Neutrophil (primary cell): ENCODE measurements around the gene HCFC1R1.

Experiments
- H3K27ac ChIP-seq: fragments of 200-600 bp; sonication (generic); 2 replicates; pipeline ENCODE4 v1.5.1; 2016; ENCODE audit warnings: mild to moderate bottlenecking, moderate library complexity
- H3K27me3 ChIP-seq: fragments of 200-600 bp; sonication (generic); 2 replicates; pipeline ENCODE4 v1.6.0; 2016; ENCODE audit warnings: mild to moderate bottlenecking
- H3K36me3 ChIP-seq: fragments of 200-600 bp; sonication (generic); 2 replicates; pipeline ENCODE4 v1.5.1; 2017
- H3K4me1 ChIP-seq, 2 experiments: fragments of 200-600 bp in 1 of 2; sonication (generic) in 1 of 2; 1 replicate in 1 of 2; 2 replicates in 1 of 2; pipeline versions ENCODE4 v1.5.1 to v1.6.1; 2013 to 2016; ENCODE audit warnings: low read depth in 1 of 2, low read length in 1 of 2, mild to moderate bottlenecking in 1 of 2, moderate library complexity in 1 of 2; ENCODE audit not compliant: control insufficient read depth in 1 of 2, insufficient read depth in 1 of 2
- H3K4me3 ChIP-seq, 2 experiments: fragments of 200-600 bp in 1 of 2; sonication (generic) in 1 of 2; 1 replicate in 1 of 2; 2 replicates in 1 of 2; pipeline ENCODE4 v1.5.1; 2013 to 2016; ENCODE audit warnings: low read depth in 1 of 2, low read length in 1 of 2, mild to moderate bottlenecking in 1 of 2, moderate library complexity in 1 of 2
- H3K9me3 ChIP-seq: fragments of 200-600 bp; sonication (generic); 2 replicates; pipeline ENCODE4 v1.5.1; 2016
- CTCF ChIP-seq: fragments of 200-600 bp; sonication (generic); IDR thresholded peaks from 2 replicates; pipeline ENCODE4 v1.5.1; 2016; ENCODE audit warnings: antibody characterized with exemption

HCFC1R1 gene

GRCh38 chr16:2977440-2977839 is 46.3 kb downstream of the HCFC1R1 start:
- peaks cover 17 to 19% of the 10 kb centered on the region in 2 experiments for H3K4me1 ChIP-seq
- no peak overlapping the region for H3K4me3 ChIP-seq
- no peaks in the 10 kb centered on the region for H3K27me3 ChIP-seq
- TF ChIP-seq CTCF: no peak
- peaks cover 18% of the 10 kb centered on the region for H3K36me3 ChIP-seq
- H3K9me3 ChIP-seq: no peaks in the 10 kb centered on the region
- no peak overlapping the region for H3K27ac ChIP-seq

GRCh38 chr16:2976673-2977072 is 47.1 kb downstream of the HCFC1R1 start:
- no peak overlapping the region for H3K27ac ChIP-seq
- H3K4me1 ChIP-seq: peaks cover 17 to 19% of the 10 kb centered on the region in 2 experiments
- H3K36me3 ChIP-seq: peaks cover 18% of the 10 kb centered on the region
- no peaks in the 10 kb centered on the region for H3K27me3 ChIP-seq
- TF ChIP-seq CTCF: no peak
- H3K4me3 ChIP-seq: no peak overlapping the region
- no peaks in the 10 kb centered on the region for H3K9me3 ChIP-seq

GRCh38 chr16:2976201-2976600 is 47.5 kb downstream of the HCFC1R1 start:
- H3K4me1 ChIP-seq: peaks cover 17 to 19% of the 10 kb centered on the region in 2 experiments
- TF ChIP-seq CTCF: no peak
- H3K36me3 ChIP-seq: peaks cover 18% of the 10 kb centered on the region
- no peak overlapping the region for H3K27ac ChIP-seq
- no peak overlapping the region for H3K4me3 ChIP-seq
- no peaks in the 10 kb centered on the region for H3K9me3 ChIP-seq
- no peaks in the 10 kb centered on the region for H3K27me3 ChIP-seq

- H3K4me3 ChIP-seq: no peak overlapping the region
- no peak overlapping the region for H3K27ac ChIP-seq
- no peaks in the 10 kb centered on the region for H3K9me3 ChIP-seq
- no peaks in the 10 kb centered on the region for H3K27me3 ChIP-seq
- TF ChIP-seq CTCF: no peak
- H3K36me3 ChIP-seq: peaks cover 18% of the 10 kb centered on the region
- H3K4me1 ChIP-seq: peaks cover 15 to 17% of the 10 kb centered on the region in 2 experiments
These were observed 48.5 kb downstream of the HCFC1R1 start for GRCh38 chr16:2975161-2975795.

GRCh38 chr16:2974319-2975056 is 49.3 kb downstream of the HCFC1R1 start:
- H3K4me3 ChIP-seq: no peak overlapping the region
- H3K4me1 ChIP-seq: peaks cover 15 to 18% of the 10 kb centered on the region in 2 experiments
- no peak overlapping the region for H3K27ac ChIP-seq
- H3K36me3 ChIP-seq: peaks cover 18% of the 10 kb centered on the region
- H3K27me3 ChIP-seq: no peaks in the 10 kb centered on the region
- H3K9me3 ChIP-seq: no peaks in the 10 kb centered on the region
- TF ChIP-seq CTCF: no peak
